ENCODE measurements around the gene BTRC.
"Not testable (repeated sequence)": the region's sequence is repeated elsewhere in the genome, so short reads cannot be mapped to it uniquely, and the experiment has no call there.

BTRC gene

DNA sequence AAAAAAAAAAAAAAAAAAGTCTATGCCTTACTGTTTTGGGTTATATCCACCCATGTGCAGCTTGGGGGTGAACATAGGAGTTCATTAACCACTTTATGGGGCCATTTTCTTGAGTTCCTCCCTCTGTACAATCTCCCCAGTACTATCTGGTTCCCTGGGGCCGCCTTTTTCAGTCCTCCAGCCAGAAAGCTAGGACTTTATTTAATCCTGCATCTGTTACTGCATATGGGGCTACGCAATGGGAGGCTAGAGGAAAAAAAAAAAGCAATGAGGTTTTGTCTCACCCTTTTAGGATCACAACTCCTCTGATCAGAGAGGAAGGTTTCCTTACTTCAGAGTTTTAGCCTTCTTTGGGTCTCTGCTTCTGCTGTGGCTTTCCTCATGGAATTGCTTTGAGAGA lies 51.0 kb downstream of the BTRC start:
- H3K9ac ChIP-seq: no peak overlapping the region
- no peak overlapping the region for H3K4me2 ChIP-seq
- TF ChIP-seq Cebpa-rat (IDR thresholded peaks at IDR 0.05): no peak
- H3K36me3 ChIP-seq: peaks cover 23% of the 10 kb centered on the region
- no peaks in the 10 kb centered on the region; the same call in 1 of the 2 replicates for H3K9me3 ChIP-seq
- H3K27me3 ChIP-seq: no peaks in the 10 kb centered on the region
- no peaks in the 10 kb centered on the region for H3K4me1 ChIP-seq
- no peak overlapping the region for H3K27ac ChIP-seq
- peaks cover 58% of the 10 kb centered on the region for H4K20me1 ChIP-seq
- H3K4me3 ChIP-seq: no peak overlapping the region

DNA sequence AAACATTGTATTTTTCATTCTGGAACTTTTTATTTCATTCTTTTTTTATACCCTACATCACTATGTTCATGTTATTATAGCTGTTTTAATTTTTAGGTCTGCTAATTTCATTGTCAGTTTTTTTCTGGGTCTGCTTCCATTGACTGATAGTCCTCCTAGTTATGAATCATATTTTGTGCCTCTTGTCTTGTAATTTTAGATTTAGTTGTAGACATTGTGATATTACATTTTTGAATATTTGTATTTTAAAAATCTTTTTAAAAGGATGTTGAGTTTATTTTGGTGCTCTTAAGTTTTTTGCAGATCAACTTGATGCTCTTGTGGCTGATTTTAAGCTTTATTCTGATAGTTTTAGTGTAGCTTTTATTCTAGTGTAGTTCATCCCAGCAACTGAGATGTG lies 57.6 kb downstream of the BTRC start:
- Histone ChIP-seq H4K20me1 (peaks cover 22% of the 10 kb centered on the region; the same call in 1 of the 2 replicates), H3K9me3 (peaks cover 14% of the 10 kb centered on the region), H3K4me1 (peaks cover 9% of the 10 kb centered on the region), H3K9ac (no peak overlapping the region), H3K27me3 (no peaks in the 10 kb centered on the region), H3K27ac (no peak overlapping the region), H3K4me3 (no peak overlapping the region), H3K4me2 (no peak overlapping the region), H3K36me3 (peaks cover 25% of the 10 kb centered on the region)
- no peak for TF ChIP-seq Cebpa-rat (IDR thresholded peaks at IDR 0.05)

DNA sequence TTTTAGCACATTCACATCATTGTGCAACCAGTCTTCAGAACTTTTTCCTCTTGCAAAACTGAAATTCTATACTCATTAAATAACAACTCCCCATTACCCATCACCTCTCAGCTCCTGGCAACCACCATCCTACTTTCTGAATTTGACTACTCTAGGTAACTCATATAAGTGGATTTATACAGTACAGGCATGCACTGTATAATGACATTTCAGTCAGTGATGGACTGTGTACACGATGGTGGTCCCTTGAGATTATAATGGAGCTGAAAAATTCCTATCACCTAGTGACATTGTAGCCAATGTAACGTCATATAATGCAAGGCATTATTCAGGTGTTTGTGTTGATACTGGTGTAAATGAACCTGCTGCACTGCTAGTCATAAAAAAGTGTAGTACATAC lies 60.1 kb downstream of the BTRC start:
- Histone ChIP-seq H3K27ac (no peak overlapping the region), H3K4me1 (peaks cover 9% of the 10 kb centered on the region), H3K9me3 (peaks cover 14% of the 10 kb centered on the region), H4K20me1 (peaks cover 25% of the 10 kb centered on the region; the same call in 1 of the 2 replicates), H3K27me3 (no peaks in the 10 kb centered on the region), H3K4me2 (no peak overlapping the region), H3K36me3 (peaks cover 8% of the 10 kb centered on the region; the same call in 1 of the 2 replicates), H3K4me3 (no peak overlapping the region), H3K9ac (no peak overlapping the region)
- no peak for TF ChIP-seq Cebpa-rat (IDR thresholded peaks at IDR 0.05)

DNA sequence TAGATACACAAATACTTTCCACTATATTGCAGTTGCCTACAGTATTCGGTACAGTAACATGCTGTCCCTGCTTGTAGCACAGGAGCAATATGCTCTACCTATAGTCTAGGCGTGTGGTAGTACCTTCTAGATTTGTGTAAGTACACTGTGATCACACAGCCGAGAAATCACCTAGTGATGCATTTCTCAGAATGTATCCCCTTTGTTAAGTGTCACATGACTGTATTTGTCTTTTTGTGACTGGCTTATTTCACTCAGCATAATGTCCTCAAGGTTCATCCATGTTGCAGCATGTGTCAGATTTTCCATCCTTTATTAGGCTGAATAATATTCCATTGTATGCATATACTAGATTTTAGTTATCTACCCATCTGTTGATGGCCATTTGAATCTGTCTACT lies 61.9 kb downstream of the BTRC start:
- H4K20me1 ChIP-seq: peaks cover 42% of the 10 kb centered on the region; the same call in 1 of the 2 replicates
- no peak overlapping the region for H3K27ac ChIP-seq
- 0 out of 2 replicates have a peak, but pooled peaks cover 2% of the 10 kb centered on the region for H3K36me3 ChIP-seq
- no peak for TF ChIP-seq Cebpa-rat (IDR thresholded peaks at IDR 0.05)
- no peak overlapping the region for H3K4me3 ChIP-seq
- H3K9ac ChIP-seq: no peak overlapping the region
- no peak overlapping the region for H3K4me2 ChIP-seq
- no peaks in the 10 kb centered on the region for H3K27me3 ChIP-seq
- peaks cover 13% of the 10 kb centered on the region for H3K9me3 ChIP-seq
- peaks cover 9% of the 10 kb centered on the region for H3K4me1 ChIP-seq

DNA sequence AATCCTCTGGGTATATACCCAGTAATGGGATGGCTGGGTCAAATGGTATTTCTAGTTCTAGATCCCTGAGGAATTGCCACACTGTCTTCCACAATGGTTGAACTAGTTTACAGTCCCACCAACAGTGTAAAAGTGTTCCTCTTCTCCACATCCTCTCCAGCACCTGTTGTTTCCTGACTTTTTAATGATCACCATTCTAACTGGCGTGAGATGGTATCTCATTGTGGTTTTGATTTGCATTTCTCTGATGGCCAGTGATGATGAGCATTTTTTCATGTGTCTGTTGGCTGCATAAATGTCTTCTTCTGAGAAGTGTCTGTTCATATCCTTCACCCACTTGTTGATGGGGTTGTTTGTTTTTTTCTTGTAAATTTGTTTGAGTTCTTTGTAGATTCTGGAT lies 68.0 kb downstream of the BTRC start:
- H3K4me3 ChIP-seq, H3K9me3 ChIP-seq, H3K4me2 ChIP-seq, H3K36me3 ChIP-seq, H3K4me1 ChIP-seq, H3K9ac ChIP-seq, H3K27ac ChIP-seq, H3K27me3 ChIP-seq: not testable (repeated sequence)
- peaks cover 60% of the 10 kb centered on the region for H4K20me1 ChIP-seq

GRCh38 chr10:101425535-101425934 lies 71.6 kb downstream of the BTRC start:
- H3K27me3 ChIP-seq: no peaks in the 10 kb centered on the region
- peaks cover 66% of the 10 kb centered on the region for H4K20me1 ChIP-seq
- no peak overlapping the region for H3K4me3 ChIP-seq
- no peak overlapping the region for H3K9ac ChIP-seq
- H3K9me3 ChIP-seq: no peaks in the 10 kb centered on the region
- 0 out of 2 replicates have a peak, but pooled peaks cover 7% of the 10 kb centered on the region for H3K4me1 ChIP-seq
- no peak for TF ChIP-seq Cebpa-rat (IDR thresholded peaks at IDR 0.05)
- 0 out of 2 replicates have a peak, but pooled peaks cover 5% of the 10 kb centered on the region for H3K36me3 ChIP-seq
- H3K4me2 ChIP-seq: no peak overlapping the region
- H3K27ac ChIP-seq: no peak overlapping the region

- peaks cover 16% of the 10 kb centered on the region; the same call in 1 of the 2 replicates for H3K36me3 ChIP-seq
- no peak overlapping the region for H3K27ac ChIP-seq
- H3K4me3 ChIP-seq: no peak overlapping the region
- peaks cover 74% of the 10 kb centered on the region for H4K20me1 ChIP-seq
- H3K9me3 ChIP-seq: no peaks in the 10 kb centered on the region
- no peak for TF ChIP-seq Cebpa-rat (IDR thresholded peaks at IDR 0.05)
- H3K4me1 ChIP-seq: 0 out of 2 replicates have a peak, but pooled peaks cover 7% of the 10 kb centered on the region
- H3K4me2 ChIP-seq: no peak overlapping the region
- H3K27me3 ChIP-seq: no peaks in the 10 kb centered on the region
- no peak overlapping the region for H3K9ac ChIP-seq
These were observed 74.1 kb downstream of the BTRC start for GRCh38 chr10:101428036-101428435.

GRCh38 chr10:101429423-101429822 lies 75.5 kb downstream of the BTRC start:
- peaks cover 74% of the 10 kb centered on the region for H4K20me1 ChIP-seq
- 0 out of 2 replicates have a peak, but pooled peaks cover 7% of the 10 kb centered on the region for H3K4me1 ChIP-seq
- no peak overlapping the region for H3K9ac ChIP-seq
- no peak overlapping the region for H3K27ac ChIP-seq
- H3K4me2 ChIP-seq: no peak overlapping the region
- no peaks in the 10 kb centered on the region for H3K27me3 ChIP-seq
- no peaks in the 10 kb centered on the region for H3K9me3 ChIP-seq
- no peak for TF ChIP-seq Cebpa-rat (IDR thresholded peaks at IDR 0.05)
- no peak overlapping the region for H3K4me3 ChIP-seq
- H3K36me3 ChIP-seq: peaks cover 16% of the 10 kb centered on the region; the same call in 1 of the 2 replicates

- Histone ChIP-seq H3K4me2 (no peak overlapping the region), H3K9ac (no peak overlapping the region), H4K20me1 (peaks cover 78% of the 10 kb centered on the region), H3K4me1 (no peaks in the 10 kb centered on the region), H3K9me3 (no peaks in the 10 kb centered on the region), H3K4me3 (no peak overlapping the region), H3K36me3 (peaks cover 7% of the 10 kb centered on the region; the same call in 1 of the 2 replicates), H3K27me3 (no peaks in the 10 kb centered on the region), H3K27ac (no peak overlapping the region)
- no peak for TF ChIP-seq Cebpa-rat (IDR thresholded peaks at IDR 0.05)
These were observed 82.3 kb downstream of the BTRC start for GRCh38 chr10:101436302-101436701.

- H3K4me3 ChIP-seq: no peak overlapping the region
- no peaks in the 10 kb centered on the region for H3K36me3 ChIP-seq
- no peaks in the 10 kb centered on the region for H3K27me3 ChIP-seq
- no peak overlapping the region for H3K9ac ChIP-seq
- no peaks in the 10 kb centered on the region for H3K9me3 ChIP-seq
- TF ChIP-seq Cebpa-rat (IDR thresholded peaks at IDR 0.05): no peak
- H4K20me1 ChIP-seq: peaks cover 76% of the 10 kb centered on the region
- H3K4me1 ChIP-seq: no peaks in the 10 kb centered on the region
- H3K4me2 ChIP-seq: no peak overlapping the region
- no peak overlapping the region for H3K27ac ChIP-seq
These were observed 85.0 kb downstream of the BTRC start for GRCh38 chr10:101438881-101439391.

Measured in BLaER1 (cell line).